Measurements from ENCODE around the gene B3GALNT2.

The B3GALNT2 gene

GRCh38 chr1:235516862-235517446 lies 12.7 kb upstream of the B3GALNT2 start:
- Histone ChIP-seq H3K27me3 (replicated peaks; ENCODE audit: control insufficient read depth, insufficient read depth, low read length) (no peaks in the 10 kb centered on the region; the same call in 1 of the 2 replicates), H3K4me3 (replicated peaks; ENCODE audit: low read depth, low read length) (no peak overlapping the region), H3K36me3 (ENCODE audit: control insufficient read depth, insufficient read depth, low read length) (no peaks in the 10 kb centered on the region)
- TF ChIP-seq CTCF (IDR thresholded peaks at IDR 0.05; ENCODE audit: insufficient read depth, low read length, poor library complexity, severe bottlenecking) = no peak
- DNase-seq (ENCODE audit: extremely low read depth, insufficient read length) = peak; percentile 8

- Histone ChIP-seq H3K27me3 (replicated peaks; ENCODE audit: control insufficient read depth, insufficient read depth, low read length) (no peaks in the 10 kb centered on the region; the same call in 1 of the 2 replicates), H3K36me3 (ENCODE audit: control insufficient read depth, insufficient read depth, low read length) (no peaks in the 10 kb centered on the region), H3K4me3 (replicated peaks; ENCODE audit: low read depth, low read length) (no peak overlapping the region)
- no peak for DNase-seq (ENCODE audit: extremely low read depth, insufficient read length)
- no peak for TF ChIP-seq CTCF (IDR thresholded peaks at IDR 0.05; ENCODE audit: insufficient read depth, low read length, poor library complexity, severe bottlenecking)
Observed at GRCh38 chr1:235515844-235516512, 11.7 kb upstream of the B3GALNT2 start.

GRCh38 chr1:235513495-235514366 lies 9.5 kb upstream of the B3GALNT2 start:
- DNase-seq (ENCODE audit: extremely low read depth, insufficient read length) = peak; percentile 9
- Histone ChIP-seq H3K4me3 (replicated peaks; ENCODE audit: low read depth, low read length) (no peak overlapping the region), H3K36me3 (ENCODE audit: control insufficient read depth, insufficient read depth, low read length) (no peaks in the 10 kb centered on the region), H3K27me3 (replicated peaks; ENCODE audit: control insufficient read depth, insufficient read depth, low read length) (no peaks in the 10 kb centered on the region; the same call in 1 of the 2 replicates)
- peak; percentile 82 for TF ChIP-seq CTCF (IDR thresholded peaks at IDR 0.05; ENCODE audit: insufficient read depth, low read length, poor library complexity, severe bottlenecking)

- Histone ChIP-seq H3K4me3 (replicated peaks; ENCODE audit: low read depth, low read length) (no peak overlapping the region), H3K27me3 (replicated peaks; ENCODE audit: control insufficient read depth, insufficient read depth, low read length) (no peaks in the 10 kb centered on the region; the same call in 1 of the 2 replicates), H3K36me3 (ENCODE audit: control insufficient read depth, insufficient read depth, low read length) (no peaks in the 10 kb centered on the region)
- no peak for TF ChIP-seq CTCF (IDR thresholded peaks at IDR 0.05; ENCODE audit: insufficient read depth, low read length, poor library complexity, severe bottlenecking)
- DNase-seq (ENCODE audit: extremely low read depth, insufficient read length) = no peak
Observed at GRCh38 chr1:235511470-235512240, 7.4 kb upstream of the B3GALNT2 start.

GRCh38 chr1:235510823-235511222 lies 6.6 kb upstream of the B3GALNT2 start:
- no peak overlapping the region for H3K4me3 ChIP-seq (replicated peaks; ENCODE audit: low read depth, low read length)
- H3K36me3 ChIP-seq (ENCODE audit: control insufficient read depth, insufficient read depth, low read length) = no peaks in the 10 kb centered on the region
- TF ChIP-seq CTCF (IDR thresholded peaks at IDR 0.05; ENCODE audit: insufficient read depth, low read length, poor library complexity, severe bottlenecking) = no peak
- no peaks in the 10 kb centered on the region; the same call in 1 of the 2 replicates for H3K27me3 ChIP-seq (replicated peaks; ENCODE audit: control insufficient read depth, insufficient read depth, low read length)
- no peak for DNase-seq (ENCODE audit: extremely low read depth, insufficient read length)
